Measurements from ENCODE around the gene WAPL. TPM values are rescaled to one million over a fixed set of nuclear protein-coding genes. Genes with fewer than 3 reads are reported as not detected.
A peak's percentile ranks its signal among the peaks of the same experiment; 100 is the strongest.

Gene WAPL
- total and polyA plus RNA-seq, 2 of the 13 experiments (the other 11 are each of a cell fraction or from before 2014, with no cell fraction given), result 13.2 to 43.5 TPM

DNA sequence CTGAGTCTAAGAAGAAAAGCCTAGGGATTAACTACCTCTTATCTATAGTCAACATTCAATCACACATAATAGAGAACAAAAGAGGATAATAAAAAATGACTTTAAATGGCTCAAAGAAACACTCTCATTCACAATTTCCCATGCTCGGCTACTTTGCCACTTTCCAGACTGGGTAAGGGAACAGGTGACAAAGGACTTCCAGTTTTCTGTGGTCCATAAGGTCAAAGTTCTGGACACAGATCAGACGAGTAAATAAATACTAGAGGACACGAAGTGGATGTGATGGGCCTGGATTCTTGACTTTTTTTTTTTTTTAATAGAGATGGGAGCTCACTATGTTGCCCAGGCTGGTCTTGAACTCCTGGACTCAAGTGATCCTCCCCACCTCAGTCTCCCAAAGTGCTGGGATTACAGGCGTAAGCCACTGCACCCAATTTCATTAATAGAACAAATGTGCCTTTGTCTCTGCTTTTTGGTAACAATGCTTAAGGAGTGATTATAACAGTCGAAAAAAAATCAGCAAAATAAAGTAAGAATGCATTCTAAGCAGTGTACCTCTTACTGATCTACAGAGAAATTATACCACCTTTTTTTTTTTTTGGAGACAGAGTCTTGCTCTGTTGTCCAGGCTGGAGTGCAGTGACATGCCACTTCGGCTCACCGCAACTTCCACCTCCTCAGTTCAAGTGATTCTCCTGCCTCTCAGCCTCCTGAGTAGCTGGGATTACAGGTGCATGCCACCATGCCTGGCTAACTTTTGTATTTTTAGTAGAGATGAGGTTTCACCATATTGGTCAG is 70.6 kb downstream of the WAPL start (continued):
- peak; percentile 76 for TF ChIP-seq ARID5B (CRISPR knock-in tag; IDR thresholded peaks at IDR 0.05)
- 0 out of 2 replicates have a peak, but pooled peaks have one; percentile 13 for TF ChIP-seq SAP130 (CRISPR knock-in tag; IDR thresholded peaks at IDR 0.05; ENCODE audit: low read depth)
- TF ChIP-seq NFKBIZ (CRISPR knock-in tag; IDR thresholded peaks at IDR 0.05), result 0 out of 2 replicates have a peak, but pooled peaks have one; percentile 32
- no peak for TF ChIP-seq NONO (IDR thresholded peaks at IDR 0.05)
- peak; percentile 41; the same call in 1 of the 2 replicates for TF ChIP-seq NONO (CRISPR knock-in tag; conservative IDR thresholded peaks at IDR 0.05)
- no peak for TF ChIP-seq ZGPAT (CRISPR knock-in tag; IDR thresholded peaks at IDR 0.05)
- TF ChIP-seq ZNF121 (CRISPR knock-in tag; IDR thresholded peaks at IDR 0.05), result peak; percentile 92
- TF ChIP-seq NR2F1 (CRISPR knock-in tag; IDR thresholded peaks at IDR 0.05), result 0 out of 4 replicates have a peak, but pooled peaks of 1 of the 2 experiments have one; percentile 18
- 0 out of 2 replicates have a peak, but pooled peaks have one; percentile 28 for TF ChIP-seq SMYD3 (CRISPR knock-in tag; IDR thresholded peaks at IDR 0.05)
- no peak for TF ChIP-seq SOX6 (IDR thresholded peaks at IDR 0.05)
- TF ChIP-seq SOX6 (CRISPR knock-in tag; IDR thresholded peaks at IDR 0.05), result peak; percentile 45; the same call in 1 of the 2 replicates
- peak; percentile 95 for TF ChIP-seq ZNF317 (CRISPR knock-in tag; IDR thresholded peaks at IDR 0.05)
- no peak for TF ChIP-seq RBFOX2 (IDR thresholded peaks at IDR 0.05; ENCODE audit: low read depth, low read length)
- TF ChIP-seq, protein P1, sequence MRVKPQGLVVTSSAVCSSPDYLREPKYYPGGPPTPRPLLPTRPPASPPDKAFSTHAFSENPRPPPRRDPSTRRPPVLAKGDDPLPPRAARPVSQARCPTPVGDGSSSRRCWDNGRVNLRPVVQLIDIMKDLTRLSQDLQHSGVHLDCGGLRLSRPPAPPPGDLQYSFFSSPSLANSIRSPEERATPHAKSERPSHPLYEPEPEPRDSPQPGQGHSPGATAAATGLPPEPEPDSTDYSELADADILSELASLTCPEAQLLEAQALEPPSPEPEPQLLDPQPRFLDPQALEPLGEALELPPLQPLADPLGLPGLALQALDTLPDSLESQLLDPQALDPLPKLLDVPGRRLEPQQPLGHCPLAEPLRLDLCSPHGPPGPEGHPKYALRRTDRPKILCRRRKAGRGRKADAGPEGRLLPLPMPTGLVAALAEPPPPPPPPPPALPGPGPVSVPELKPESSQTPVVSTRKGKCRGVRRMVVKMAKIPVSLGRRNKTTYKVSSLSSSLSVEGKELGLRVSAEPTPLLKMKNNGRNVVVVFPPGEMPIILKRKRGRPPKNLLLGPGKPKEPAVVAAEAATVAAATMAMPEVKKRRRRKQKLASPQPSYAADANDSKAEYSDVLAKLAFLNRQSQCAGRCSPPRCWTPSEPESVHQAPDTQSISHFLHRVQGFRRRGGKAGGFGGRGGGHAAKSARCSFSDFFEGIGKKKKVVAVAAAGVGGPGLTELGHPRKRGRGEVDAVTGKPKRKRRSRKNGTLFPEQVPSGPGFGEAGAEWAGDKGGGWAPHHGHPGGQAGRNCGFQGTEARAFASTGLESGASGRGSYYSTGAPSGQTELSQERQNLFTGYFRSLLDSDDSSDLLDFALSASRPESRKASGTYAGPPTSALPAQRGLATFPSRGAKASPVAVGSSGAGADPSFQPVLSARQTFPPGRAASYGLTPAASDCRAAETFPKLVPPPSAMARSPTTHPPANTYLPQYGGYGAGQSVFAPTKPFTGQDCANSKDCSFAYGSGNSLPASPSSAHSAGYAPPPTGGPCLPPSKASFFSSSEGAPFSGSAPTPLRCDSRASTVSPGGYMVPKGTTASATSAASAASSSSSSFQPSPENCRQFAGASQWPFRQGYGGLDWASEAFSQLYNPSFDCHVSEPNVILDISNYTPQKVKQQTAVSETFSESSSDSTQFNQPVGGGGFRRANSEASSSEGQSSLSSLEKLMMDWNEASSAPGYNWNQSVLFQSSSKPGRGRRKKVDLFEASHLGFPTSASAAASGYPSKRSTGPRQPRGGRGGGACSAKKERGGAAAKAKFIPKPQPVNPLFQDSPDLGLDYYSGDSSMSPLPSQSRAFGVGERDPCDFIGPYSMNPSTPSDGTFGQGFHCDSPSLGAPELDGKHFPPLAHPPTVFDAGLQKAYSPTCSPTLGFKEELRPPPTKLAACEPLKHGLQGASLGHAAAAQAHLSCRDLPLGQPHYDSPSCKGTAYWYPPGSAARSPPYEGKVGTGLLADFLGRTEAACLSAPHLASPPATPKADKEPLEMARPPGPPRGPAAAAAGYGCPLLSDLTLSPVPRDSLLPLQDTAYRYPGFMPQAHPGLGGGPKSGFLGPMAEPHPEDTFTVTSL (CRISPR knock-in tag; IDR thresholded peaks at IDR 0.05; ENCODE audit: borderline replicate concordance), result peak; percentile 61; the same call in 1 of the 2 replicates
- no peak for TF ChIP-seq ZNF75D (CRISPR knock-in tag; IDR thresholded peaks at IDR 0.05; ENCODE audit: borderline replicate concordance)
- peak; percentile 29; the same call in 1 of the 2 replicates for TF ChIP-seq MED1 (CRISPR knock-in tag; IDR thresholded peaks at IDR 0.05)
- TF ChIP-seq, protein P2, sequence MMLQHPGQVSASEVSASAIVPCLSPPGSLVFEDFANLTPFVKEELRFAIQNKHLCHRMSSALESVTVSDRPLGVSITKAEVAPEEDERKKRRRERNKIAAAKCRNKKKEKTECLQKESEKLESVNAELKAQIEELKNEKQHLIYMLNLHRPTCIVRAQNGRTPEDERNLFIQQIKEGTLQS (CRISPR knock-in tag; IDR thresholded peaks at IDR 0.05), result no peak
- peak; percentile 40; the same call in 1 of the 2 replicates for TF ChIP-seq ZNF331 (CRISPR knock-in tag; IDR thresholded peaks at IDR 0.05)
